Activated CD4-positive, CD25-positive, alpha-beta regulatory T cell (primary cell): ENCODE data around the gene TOX4.

Experiments
- DNase-seq, 4 experiments: peaks; one replicate each; lab custom pipeline; 2025; lab: John Stamatoyannopoulos, UW

Gene TOX4

GRCh38 chr14:21503376-21503775 is 26.4 kb downstream of the TOX4 start:
- no peak for DNase-seq

GRCh38 chr14:21505012-21505553 is 28.1 kb downstream of the TOX4 start:
- DNase-seq = no peak

- DNase-seq = no peak
Measured at GRCh38 chr14:21506557-21506956, 29.6 kb downstream of the TOX4 start.

GRCh38 chr14:21509432-21510143 is 32.6 kb downstream of the TOX4 start:
- DNase-seq = no peak

GRCh38 chr14:21510735-21511657 is 34.0 kb downstream of the TOX4 start, which contains the start of gene METTL3:
TSS of gene METTL3 (minus strand) at chr14:21511340. CDS start at chr14:21511223, 117 bp downstream.
- peak; percentile 72 to 87 (median 81) for DNase-seq

- no peak for DNase-seq
Measured at GRCh38 chr14:21514341-21514740, 37.3 kb downstream of the TOX4 start.

- DNase-seq = no peak
Measured at GRCh38 chr14:21518725-21519124, 41.7 kb downstream of the TOX4 start.

- no peak for DNase-seq
Measured at GRCh38 chr14:21520767-21521166, 43.8 kb downstream of the TOX4 start.

GRCh38 chr14:21521501-21521900 is 44.5 kb downstream of the TOX4 start:
- no peak for DNase-seq

- DNase-seq = no peak
Measured at GRCh38 chr14:21523203-21523602, 46.2 kb downstream of the TOX4 start.

GRCh38 chr14:21524575-21525490 is 47.8 kb downstream of the TOX4 start:
- no peak for DNase-seq

GRCh38 chr14:21525571-21525961 is 48.6 kb downstream of the TOX4 start:
- DNase-seq = no peak

GRCh38 chr14:21525962-21526671 is 49.1 kb downstream of the TOX4 start, which contains the start of gene SALL2:
TSS of gene SALL2 (minus strand) at chr14:21526346. CDS start at chr14:21526127, 219 bp downstream.
- DNase-seq = peak; percentile 10 to 37 (median 17)

- no peak for DNase-seq
Measured at GRCh38 chr14:21526672-21527317, 49.8 kb downstream of the TOX4 start.

- DNase-seq = no peak
Measured at GRCh38 chr14:21527318-21527679, 50.3 kb downstream of the TOX4 start.

- no peak for DNase-seq
Measured at GRCh38 chr14:21528381-21529348, 51.7 kb downstream of the TOX4 start.

GRCh38 chr14:21529515-21529914 is 52.5 kb downstream of the TOX4 start:
- no peak for DNase-seq

GRCh38 chr14:21533294-21533693 is 56.3 kb downstream of the TOX4 start:
- no peak for DNase-seq

- DNase-seq = no peak
Measured at GRCh38 chr14:21534576-21534975, 57.6 kb downstream of the TOX4 start.
